C4-2B (cell line): ENCODE data around the gene MIR17HG.

Experiments
- CTCF ChIP-seq: fragments of 450-650 bp; conservative IDR thresholded peaks from 2 replicates; pipeline ENCODE4 v1.5.1; 2017; ENCODE audit warnings: mild to moderate bottlenecking
- ZFX ChIP-seq: fragments of 450-650 bp; IDR thresholded peaks from 2 replicates; pipeline ENCODE4 v1.6.1; 2017

GRCh38 chr13:91384896-91385295 is 37.4 kb downstream of the MIR17HG start:
- TF ChIP-seq CTCF (no peak), ZFX (no peak)
